Stimulated activated CD4-positive, alpha-beta T cell treated with anti-CD3 and anti-CD28 coated beads, Interleukin-2, amount 100 ng/mL, for 48 hours (primary cell): ENCODE results near the gene TCFL5.
"Not testable (repeated sequence)": the region's sequence is repeated elsewhere in the genome, so short reads cannot be mapped to it uniquely, and the experiment has no call there.

Experiments
- DNase-seq, 2 donors: peaks; one replicate each; pipeline ENCODE4 v3.0.0-alpha.2; 2020

Gene TCFL5

GRCh38 chr20:62852841-62853240 lies 8.8 kb downstream of the TCFL5 start:
- DNase-seq, result no peak

GRCh38 chr20:62852196-62852595 lies 9.4 kb downstream of the TCFL5 start:
- no peak for DNase-seq

DNA sequence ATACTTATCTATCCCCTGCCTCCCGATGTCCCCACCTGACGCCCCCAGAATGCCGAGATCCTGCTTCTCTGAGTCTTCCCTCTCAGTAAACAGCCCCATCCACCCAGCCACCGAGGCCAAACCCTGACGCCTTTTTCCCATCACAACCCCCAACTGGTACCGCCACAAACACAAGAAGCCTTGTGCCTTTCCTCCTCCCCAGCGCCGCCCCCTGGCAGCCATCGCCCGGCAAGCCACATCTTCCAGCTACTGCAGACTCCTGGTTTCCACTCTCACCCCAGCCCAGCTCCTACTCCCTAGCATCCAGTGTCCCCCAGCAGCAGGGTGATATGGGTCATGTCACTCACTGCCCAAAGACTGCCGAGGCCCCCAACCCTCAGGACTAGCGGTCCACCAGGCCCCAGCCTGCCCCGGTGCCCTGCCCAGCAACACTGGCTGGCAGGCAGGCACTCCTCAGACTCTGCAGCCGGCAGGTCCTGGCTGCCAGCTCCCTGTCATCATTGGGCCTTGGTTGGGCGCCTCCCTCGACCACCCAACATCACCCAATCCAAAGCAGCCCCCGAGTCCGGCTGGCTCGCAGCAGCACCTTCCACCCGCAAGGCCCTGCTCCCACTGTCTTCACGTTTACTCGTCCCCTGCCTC lies 11.2 kb downstream of the TCFL5 start:
- no peak for DNase-seq

GRCh38 chr20:62849431-62849830 lies 12.2 kb downstream of the TCFL5 start:
- no peak for DNase-seq

DNA sequence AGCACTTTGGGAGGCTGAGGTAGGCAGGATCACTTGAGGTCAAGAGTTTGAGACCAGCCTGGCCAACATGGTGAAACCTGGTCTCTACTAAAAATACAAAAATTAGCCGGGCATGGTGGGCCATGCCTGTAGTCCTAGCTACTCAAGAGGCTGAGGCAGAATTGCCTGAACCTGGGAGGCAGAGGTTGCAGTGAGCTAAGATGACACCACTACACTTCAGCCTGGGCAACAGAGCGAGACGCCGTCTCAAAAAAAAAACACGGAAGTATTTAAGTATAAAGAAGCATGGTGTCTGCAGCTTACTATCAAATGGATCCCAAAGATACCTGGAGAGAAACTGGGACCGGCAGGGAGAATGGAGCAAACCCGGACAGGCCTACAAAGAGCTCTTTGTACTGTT lies 12.7 kb downstream of the TCFL5 start:
- not testable (repeated sequence) for DNase-seq

DNA sequence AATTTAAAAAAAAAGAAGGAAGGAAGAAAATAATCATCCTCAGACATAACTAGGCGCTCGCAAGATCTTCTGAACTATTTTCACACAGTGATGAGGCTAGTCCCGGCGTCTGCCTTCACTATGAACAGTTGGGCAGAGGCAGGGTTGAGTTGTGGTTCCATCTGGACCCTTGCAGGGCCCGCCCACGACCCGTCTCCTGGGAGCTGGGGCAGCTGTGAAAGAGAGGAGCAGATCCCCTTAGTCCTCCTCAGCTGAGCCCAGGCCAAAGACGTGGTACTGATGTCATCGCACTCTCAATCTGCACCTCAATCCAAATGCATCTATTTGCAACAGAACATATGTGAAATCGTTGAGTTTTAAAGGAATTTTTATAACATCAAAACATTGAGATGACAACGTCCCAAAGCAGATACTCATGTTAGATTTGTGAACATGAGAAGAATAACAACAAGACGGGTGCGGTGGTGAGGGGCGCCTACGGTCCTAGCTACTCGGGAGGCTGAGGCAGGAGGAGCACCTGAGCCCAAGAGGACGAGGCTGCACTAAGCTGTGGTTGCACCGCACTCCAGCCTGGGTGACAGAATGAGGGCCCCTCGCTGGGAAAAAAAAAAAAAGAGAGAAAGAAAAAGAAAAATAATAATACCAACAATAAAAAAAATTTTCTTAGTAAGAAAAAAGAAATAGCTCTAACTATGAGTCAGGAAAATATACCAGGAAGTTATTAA lies 15.3 kb downstream of the TCFL5 start:
- no peak for DNase-seq

- DNase-seq, result no peak
Measured at GRCh38 chr20:62845416-62846160, 16.0 kb downstream of the TCFL5 start.

DNA sequence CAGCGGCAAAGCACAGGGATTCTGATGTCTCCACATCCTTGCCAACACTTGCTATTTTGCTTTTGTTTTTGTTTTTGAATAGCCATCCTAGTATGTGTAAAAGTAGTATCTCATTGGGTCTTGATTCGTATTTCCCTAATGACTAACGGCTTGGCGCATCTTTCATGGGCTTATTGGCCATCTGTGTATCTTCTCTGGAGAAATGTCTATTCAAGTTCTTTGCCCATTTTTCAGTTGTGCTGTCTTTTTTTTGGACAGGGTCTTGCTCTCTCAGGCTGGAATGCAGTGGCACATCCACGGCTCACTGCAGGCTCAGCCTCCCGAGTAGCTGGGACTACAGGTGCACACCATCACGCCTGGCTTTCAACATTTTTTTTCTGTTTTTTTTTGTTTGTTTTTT lies 17.4 kb downstream of the TCFL5 start:
- DNase-seq, result no peak

DNA sequence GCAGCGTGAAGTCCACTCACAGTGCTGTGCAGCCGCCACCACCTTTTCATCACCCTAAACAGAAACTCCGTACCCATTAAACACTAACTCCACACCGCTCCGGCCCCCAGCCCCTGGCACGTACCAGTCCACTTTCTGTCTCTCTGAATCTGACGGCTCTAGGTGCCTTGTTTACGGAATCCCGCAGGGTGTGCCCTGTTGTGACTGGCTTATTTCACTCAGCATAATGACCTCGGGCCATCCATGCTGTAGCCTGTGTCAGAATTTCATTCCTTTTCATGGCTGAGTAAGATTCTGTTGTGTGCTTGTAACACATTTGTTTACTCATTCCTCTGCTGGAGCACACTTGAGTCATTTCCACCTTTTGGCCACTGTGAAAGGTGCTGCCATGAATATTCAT lies 18.0 kb downstream of the TCFL5 start:
- DNase-seq, result no peak

DNA sequence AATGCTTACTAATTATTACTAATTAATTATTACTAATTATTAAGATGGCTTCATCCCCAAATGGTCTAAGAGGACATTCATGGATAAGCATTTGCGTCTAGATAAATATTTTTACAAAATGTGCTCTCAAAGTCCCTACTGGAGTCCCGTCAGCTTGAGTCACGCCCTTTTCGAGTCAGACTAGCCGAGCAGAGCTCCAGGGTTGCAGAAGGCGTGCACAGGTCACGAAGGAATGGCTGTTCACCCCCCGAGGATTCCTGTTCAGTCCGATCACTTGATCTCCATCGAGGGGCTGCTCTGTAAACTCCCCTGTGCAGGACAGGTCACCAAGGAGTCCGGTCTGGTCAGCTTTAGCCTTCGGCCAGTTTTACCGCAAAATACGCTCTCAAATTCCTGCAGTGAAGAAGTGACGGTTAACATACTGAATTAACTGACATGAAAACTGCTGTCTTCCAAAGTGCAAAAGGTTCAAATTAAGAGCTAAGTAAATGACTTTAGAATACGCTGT lies 19.9 kb downstream of the TCFL5 start:
- no peak for DNase-seq

DNA sequence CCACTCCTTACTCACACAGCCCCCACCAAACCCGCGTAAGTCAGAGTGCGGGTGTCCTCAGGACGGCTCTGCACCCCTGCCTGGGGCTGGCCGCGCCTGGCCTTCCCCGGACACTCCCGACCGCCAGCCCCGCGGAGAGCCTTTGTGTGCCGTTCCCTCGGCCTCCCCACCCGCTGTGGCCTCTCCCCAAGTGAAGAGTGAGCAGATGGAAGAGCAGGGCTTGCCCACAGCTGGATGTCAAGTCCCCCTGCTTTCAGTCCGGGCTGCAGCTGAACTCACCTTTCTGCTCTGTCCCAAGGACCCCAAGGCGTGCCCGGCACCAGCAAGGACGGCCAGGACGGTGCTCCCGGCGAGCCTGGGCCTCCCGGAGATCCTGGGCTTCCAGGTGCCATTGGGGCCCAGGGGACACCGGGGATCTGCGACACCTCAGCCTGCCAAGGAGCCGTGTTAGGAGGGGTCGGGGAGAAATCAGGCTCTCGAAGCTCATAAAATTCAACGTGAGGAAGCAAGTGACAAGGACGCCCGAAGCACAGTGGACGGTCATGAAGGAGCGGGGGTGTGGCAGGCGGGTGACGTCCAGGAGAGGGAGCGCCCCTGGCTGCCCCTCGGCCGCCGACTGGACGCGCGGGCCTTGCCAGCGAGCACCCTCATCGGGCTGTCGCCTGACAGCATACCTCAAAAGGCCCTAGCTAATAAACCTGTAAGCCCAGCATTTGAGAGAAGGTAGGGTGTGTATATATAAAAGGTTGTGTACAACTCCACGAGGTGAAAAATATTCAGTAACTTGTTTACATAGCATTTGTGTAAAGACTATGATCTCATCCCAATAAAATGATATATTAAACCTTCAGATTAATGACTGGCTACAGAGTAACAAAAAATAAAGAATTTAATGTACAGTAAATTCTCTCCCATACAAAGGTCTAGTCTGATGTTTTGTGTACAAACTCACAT lies 21.1 kb downstream of the TCFL5 start:
- no peak for DNase-seq

- DNase-seq, result no peak
Measured at GRCh38 chr20:62839816-62840215, 21.8 kb downstream of the TCFL5 start.

DNA sequence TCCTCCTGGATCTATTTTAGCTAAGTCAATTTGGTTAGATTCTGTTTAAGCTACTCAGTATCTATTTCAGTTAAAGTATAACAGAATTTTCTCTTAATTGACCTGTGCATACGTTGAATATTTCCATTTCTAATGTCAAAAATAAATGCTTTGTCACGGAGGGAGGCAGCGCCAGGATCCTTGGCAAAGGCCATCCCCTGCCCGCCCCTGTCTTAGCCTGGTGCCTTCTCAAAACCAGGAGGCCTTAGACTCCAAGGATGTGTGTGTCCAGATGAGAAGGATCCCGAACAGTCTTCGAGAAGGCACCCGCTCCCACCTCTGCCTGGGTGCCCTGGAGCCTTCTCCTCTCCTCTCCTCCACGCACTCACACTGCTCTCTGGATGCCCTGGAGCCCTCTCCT lies 22.4 kb downstream of the TCFL5 start:
- DNase-seq, result no peak

- no peak for DNase-seq
Measured at GRCh38 chr20:62838128-62838891, 23.3 kb downstream of the TCFL5 start.

GRCh38 chr20:62837790-62838127 lies 23.9 kb downstream of the TCFL5 start:
- no peak for DNase-seq

DNA sequence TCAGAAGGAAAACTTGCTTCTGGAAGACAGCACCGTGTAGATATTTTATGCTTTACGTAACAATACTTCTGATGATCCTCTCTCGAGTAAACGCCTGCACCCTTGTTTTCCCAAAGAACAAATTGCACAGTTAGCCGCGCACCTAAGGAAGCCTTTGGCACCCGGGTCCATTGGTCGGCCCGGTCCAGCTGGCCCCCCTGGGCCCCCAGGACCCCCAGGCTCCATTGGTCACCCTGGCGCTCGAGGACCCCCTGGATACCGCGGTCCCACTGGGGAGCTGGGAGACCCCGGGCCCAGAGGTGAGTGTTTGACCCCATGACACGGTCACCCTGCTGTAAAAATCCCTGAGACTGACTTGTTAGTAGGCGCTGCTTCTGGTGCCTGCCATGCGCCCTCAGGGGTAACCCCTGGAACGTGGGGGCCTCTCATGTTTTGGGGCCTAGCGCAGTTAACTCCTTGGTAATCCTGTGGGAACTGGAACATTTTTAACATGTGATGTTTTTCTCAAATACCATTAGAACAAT lies 24.6 kb downstream of the TCFL5 start:
- DNase-seq, result no peak

DNA sequence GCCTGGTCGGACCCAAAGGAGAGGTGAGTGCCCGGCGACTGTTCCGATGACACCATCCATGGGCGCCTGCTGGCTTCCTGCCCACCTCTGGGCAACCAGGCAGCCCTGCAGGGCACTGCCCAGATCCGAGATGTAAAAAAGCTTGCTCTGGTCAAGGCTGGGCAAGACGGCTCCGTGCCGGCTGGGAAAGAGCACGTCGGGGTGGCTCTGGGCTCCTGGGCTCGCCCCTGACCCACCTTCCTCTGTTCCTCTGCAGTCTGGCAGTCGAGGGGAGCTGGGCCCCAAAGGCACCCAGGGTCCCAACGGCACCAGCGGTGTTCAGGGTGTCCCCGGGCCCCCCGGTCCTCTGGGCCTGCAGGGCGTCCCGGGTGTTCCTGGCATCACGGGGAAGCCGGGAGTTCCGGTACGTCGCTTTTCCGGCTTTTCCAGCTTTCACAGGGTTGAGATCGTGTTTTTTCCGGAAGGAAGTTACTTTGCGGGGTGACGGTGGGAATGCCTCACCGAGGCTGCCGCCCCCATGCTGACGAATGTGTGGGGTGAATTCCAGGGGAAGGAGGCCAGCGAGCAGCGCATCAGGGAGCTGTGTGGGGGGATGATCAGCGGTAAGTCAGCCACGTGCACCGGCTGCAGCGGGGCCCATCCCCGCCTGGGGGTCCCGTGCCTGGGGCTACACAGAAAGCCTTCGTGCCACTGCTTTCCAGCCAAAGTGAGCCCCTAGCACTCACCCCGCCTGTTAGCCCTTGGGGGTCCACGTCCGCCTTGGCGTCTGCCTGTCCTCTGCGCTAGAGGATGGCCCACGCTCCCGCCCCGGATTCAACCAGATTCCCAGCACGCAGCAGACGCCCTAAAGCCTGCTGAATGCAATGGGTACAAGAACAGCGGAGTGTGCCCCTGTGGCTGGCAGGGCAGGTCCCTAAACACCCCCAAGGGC lies 25.4 kb downstream of the TCFL5 start:
- no peak for DNase-seq

DNA sequence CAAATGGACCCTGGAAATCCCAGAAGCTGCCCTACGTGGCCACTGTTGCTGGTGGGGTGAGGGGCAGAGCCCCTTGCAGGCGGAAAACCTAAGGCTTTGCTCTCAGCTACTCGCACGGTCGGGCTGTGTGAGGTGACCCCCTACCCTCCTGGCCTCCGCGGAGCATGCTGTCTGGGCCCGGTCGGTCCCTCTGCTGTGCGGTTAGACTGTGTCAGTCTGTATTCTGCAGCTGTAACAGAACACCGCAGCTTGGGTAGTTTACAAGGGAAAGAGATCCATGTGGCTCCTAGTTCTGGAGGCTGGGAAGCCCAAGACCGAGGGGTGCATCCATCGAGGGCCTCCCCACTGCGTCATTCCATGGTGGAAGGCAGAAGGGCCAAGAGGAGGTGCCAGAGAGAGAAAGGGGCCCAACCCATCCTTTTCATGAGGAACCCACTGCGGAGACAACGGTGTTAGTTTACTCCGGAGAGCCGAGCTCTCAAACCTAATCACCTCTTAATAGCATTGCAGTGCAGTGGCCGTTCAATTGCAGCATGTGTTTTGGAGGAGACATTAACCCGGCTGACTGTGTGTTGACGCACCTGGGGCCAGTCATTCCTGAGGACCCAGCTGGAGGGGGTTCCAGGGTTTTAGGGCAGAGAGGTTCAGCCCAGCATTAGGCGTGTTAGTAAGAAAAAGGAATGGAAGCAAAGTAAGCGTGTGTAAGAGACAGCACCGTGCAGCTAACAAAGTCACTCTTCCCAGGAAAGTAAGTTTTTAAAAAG lies 26.5 kb downstream of the TCFL5 start:
- DNase-seq, result no peak

DNA sequence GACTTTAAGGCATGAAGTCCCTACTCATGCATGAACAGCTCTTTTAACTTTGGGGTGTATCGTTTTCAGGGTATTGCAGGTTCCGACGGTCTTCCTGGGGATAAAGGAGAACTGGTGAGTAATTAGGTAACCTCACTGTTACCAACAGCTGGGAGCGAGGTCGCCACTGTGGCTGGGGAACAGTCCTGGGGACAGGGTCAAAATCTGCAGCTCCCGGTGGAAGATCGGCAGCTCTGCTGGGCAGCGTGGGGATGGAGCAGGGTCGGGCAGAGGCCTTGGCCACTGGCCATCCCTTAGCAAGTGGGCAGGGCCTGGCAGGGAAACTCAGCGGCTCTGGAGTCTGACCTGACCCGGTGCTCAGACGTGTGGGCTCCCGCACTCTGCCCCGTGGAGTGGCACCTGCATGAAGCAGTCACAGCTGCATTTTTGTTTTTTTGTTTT lies 28.7 kb downstream of the TCFL5 start:
- DNase-seq, result no peak
